H1 (cell line): ENCODE data around the gene PIEZO1. TPM values are rescaled to one million over a fixed set of nuclear protein-coding genes. Genes with fewer than 3 reads are reported as not detected.

Experiments
- CTCF ChIA-PET: fragments of 300-600 bp; sonication (Branson Sonifier 250); formaldehyde crosslinking; loops from one replicate; lab custom pipeline; 2021; ENCODE audit not compliant: partially characterized antibody; lab: Charles Lee
- POLR2A ChIA-PET: fragments of 300-600 bp; sonication (Branson Sonifier 250); formaldehyde crosslinking; loops from one replicate; lab custom pipeline; 2021; ENCODE audit warnings: inconsistent platforms; ENCODE audit not compliant: partially characterized antibody; lab: Charles Lee
- DNase-seq, 2 experiments: peaks; one replicate each; pipeline versions ENCODE4 v3.0.0 to v3.0.0-alpha.2; 2010 to 2022; ENCODE audit warnings: low spot score in 2 of 2, low read depth in 1 of 2, mixed read lengths in 1 of 2
- FAIRE-seq: peaks from 2 replicates; lab custom pipeline; 2011; peaks lifted over from hg19 to GRCh38; lab: Jason Lieb, UNC
- H2AFZ ChIP-seq: 2 replicates; pipeline ENCODE4 v1.8.1; 2012; ENCODE audit warnings: low read length, inconsistent platforms
- H2AK5ac ChIP-seq: 2 replicates; pipeline ENCODE4 v1.6.1; 2013; ENCODE audit warnings: low read depth, low read length
- H2BK120ac ChIP-seq: replicated peaks from 2 replicates; pipeline ENCODE3; 2013; ENCODE audit warnings: low read depth, low read length, inconsistent platforms
- H2BK12ac ChIP-seq: 2 replicates; pipeline ENCODE4 v1.6.1; 2013; ENCODE audit warnings: low read depth, low read length
- H2BK15ac ChIP-seq: 2 replicates; pipeline ENCODE4 v1.6.1; 2013; ENCODE audit warnings: low read length
- H2BK20ac ChIP-seq: 2 replicates; pipeline ENCODE4 v1.6.1; 2013; ENCODE audit warnings: low read length
- H2BK5ac ChIP-seq: 2 replicates; pipeline ENCODE4 v1.6.1; 2013; ENCODE audit warnings: low read depth, low read length
- H3K14ac ChIP-seq: 2 replicates; pipeline ENCODE4 v1.6.1; 2013; ENCODE audit warnings: inconsistent platforms; ENCODE audit not compliant: insufficient read length
- H3K18ac ChIP-seq: 2 replicates; pipeline ENCODE4 v1.6.1; 2013; ENCODE audit warnings: low read length; ENCODE audit errors: extremely low read depth
- H3K23ac ChIP-seq: 2 replicates; pipeline ENCODE4 v1.6.1; 2013; ENCODE audit warnings: inconsistent platforms; ENCODE audit not compliant: insufficient read length
- H3K23me2 ChIP-seq: 2 replicates; pipeline ENCODE4 v1.6.1; 2013; ENCODE audit warnings: low read depth, low read length
- H3K27ac ChIP-seq: 2 replicates; pipeline ENCODE4 v1.6.1; 2011; ENCODE audit warnings: low read depth, low read length, inconsistent platforms
- H3K27me3 ChIP-seq, 4 experiments: replicated peaks in 1 of 4; 1 replicate in 1 of 4; 2 replicates in 3 of 4; pipeline versions ENCODE4 v1.6.1 to v1.8.1; 2011 to 2013; ENCODE audit warnings: low read length in 3 of 4, mild to moderate bottlenecking in 3 of 4, inconsistent platforms in 2 of 4, mixed read lengths in 2 of 4, moderate library complexity in 1 of 4; ENCODE audit not compliant: control insufficient read depth in 3 of 4, insufficient read depth in 3 of 4; ENCODE audit errors: extremely low read depth in 1 of 4
- H3K36me3 ChIP-seq, 4 experiments: 2 replicates each; pipeline versions ENCODE4 v1.6.1 to v1.8.1; 2011 to 2013; ENCODE audit warnings: mild to moderate bottlenecking in 4 of 4, low read length in 3 of 4, moderate library complexity in 2 of 4, control low read depth in 1 of 4, inconsistent platforms in 1 of 4; ENCODE audit not compliant: insufficient read depth in 4 of 4, control insufficient read depth in 2 of 4
- H3K4ac ChIP-seq: replicated peaks from 2 replicates; pipeline ENCODE3; 2013; ENCODE audit warnings: low read length, low read depth, mixed read lengths, inconsistent platforms; ENCODE audit not compliant: insufficient read length
- H3K4me1 ChIP-seq, 4 experiments: replicated peaks in 1 of 4; 1 replicate in 1 of 4; 2 replicates in 3 of 4; pipeline versions ENCODE4 v1.6.1 to v1.8.1; 2011 to 2013; ENCODE audit warnings: low read length in 3 of 4, inconsistent platforms in 2 of 4, mixed read lengths in 1 of 4; ENCODE audit not compliant: insufficient read depth in 4 of 4, control insufficient read depth in 3 of 4
- H3K4me2 ChIP-seq, 2 experiments: 2 replicates each; pipeline versions ENCODE4 v1.6.1 to v1.8.1; 2011 to 2013; ENCODE audit warnings: low read depth in 2 of 2, low read length in 2 of 2, control low read depth in 1 of 2, inconsistent platforms in 1 of 2, mild to moderate bottlenecking in 1 of 2; ENCODE audit not compliant: insufficient read depth in 1 of 2
- H3K4me3 ChIP-seq, 4 experiments: fragments of 200-600, 300-600 bp in 1 of 4; sonication (generic), shearing (Covaris generic), sonication (Bioruptor Twin) in 1 of 4; 2 replicates each; pipeline versions ENCODE4 v1.5.1 to v1.8.1; 2011 to 2016; ENCODE audit warnings: low read length in 4 of 4, low read depth in 3 of 4, control low read depth in 2 of 4, inconsistent platforms in 2 of 4, mild to moderate bottlenecking in 2 of 4, mixed read lengths in 1 of 4, moderate library complexity in 1 of 4; ENCODE audit not compliant: insufficient read depth in 2 of 4; ENCODE audit errors: extremely low read depth in 1 of 4
- H3K56ac ChIP-seq: replicated peaks from 2 replicates; pipeline ENCODE3; 2013; ENCODE audit warnings: low read depth, mild to moderate bottlenecking, mixed read lengths, low read length, inconsistent platforms; ENCODE audit not compliant: insufficient read length
- H3K79me1 ChIP-seq: 2 replicates; pipeline ENCODE4 v1.6.1; 2013; ENCODE audit warnings: low read depth, low read length, control low read depth
- H3K79me2 ChIP-seq, 2 experiments: 2 replicates each; pipeline versions ENCODE4 v1.6.1 to v1.8.1; 2012 to 2013; ENCODE audit warnings: low read length in 2 of 2, mild to moderate bottlenecking in 2 of 2, inconsistent platforms in 1 of 2; ENCODE audit not compliant: insufficient read depth in 2 of 2, control insufficient read depth in 1 of 2
- H3K9ac ChIP-seq, 4 experiments: replicated peaks in 1 of 4; 1 replicate in 1 of 4; 2 replicates in 3 of 4; pipeline versions ENCODE4 v1.6.1 to v1.8.1; 2011 to 2013; ENCODE audit warnings: low read depth in 3 of 4, low read length in 3 of 4, control low read depth in 2 of 4, mild to moderate bottlenecking in 2 of 4, moderate library complexity in 2 of 4, inconsistent platforms in 1 of 4; ENCODE audit errors: extremely low read depth in 1 of 4
- H3K9me3 ChIP-seq, 2 experiments: 2 replicates each; pipeline versions ENCODE4 v1.6.1 to v1.8.1; 2012 to 2013; ENCODE audit warnings: mild to moderate bottlenecking in 2 of 2, moderate library complexity in 2 of 2, control low read depth in 1 of 2, inconsistent platforms in 1 of 2, low read depth in 1 of 2, low read length in 1 of 2, mixed read lengths in 1 of 2; ENCODE audit not compliant: insufficient read depth in 2 of 2
- H4K20me1 ChIP-seq, 2 experiments: replicated peaks in 1 of 2; 2 replicates each; pipeline versions ENCODE3 to v1.8.1; 2011 to 2013; ENCODE audit warnings: inconsistent platforms in 2 of 2, low read length in 2 of 2, mild to moderate bottlenecking in 1 of 2; ENCODE audit not compliant: insufficient read depth in 2 of 2, control insufficient read depth in 1 of 2
- H4K5ac ChIP-seq: 2 replicates; pipeline ENCODE4 v1.6.1; 2013; ENCODE audit warnings: low read length, low read depth, mixed read lengths, inconsistent platforms; ENCODE audit not compliant: insufficient read length
- H4K8ac ChIP-seq: 2 replicates; pipeline ENCODE4 v1.8.0; 2013; ENCODE audit warnings: mild to moderate bottlenecking, moderate library complexity, low read length, inconsistent platforms; ENCODE audit not compliant: insufficient read depth; ENCODE audit errors: extremely low read depth
- H4K91ac ChIP-seq: replicated peaks from 2 replicates; pipeline ENCODE3; 2013; ENCODE audit warnings: low read length, mixed read lengths, inconsistent platforms; ENCODE audit not compliant: insufficient read length
- ATF3 ChIP-seq: IDR thresholded peaks from 2 replicates; pipeline ENCODE4 v1.6.1; 2011; ENCODE audit warnings: low read depth, mild to moderate bottlenecking, low read length; ENCODE audit not compliant: insufficient read depth
- CBX5 ChIP-seq: fragments of 300-800, 300-1000 bp; sonication (generic); IDR thresholded peaks from 2 replicates; pipeline ENCODE4 v1.7.1; 2016; ENCODE audit warnings: antibody characterized with exemption, low read length, low read depth
- CHD2 ChIP-seq: IDR thresholded peaks from 2 replicates; pipeline ENCODE4 v1.6.1; 2012; ENCODE audit warnings: low read length, improper control_type of control experiment
- GABPA ChIP-seq: IDR thresholded peaks from 2 replicates; pipeline ENCODE4 v1.6.1; 2011; ENCODE audit warnings: mild to moderate bottlenecking, low read length, moderate library complexity, borderline replicate concordance; ENCODE audit not compliant: insufficient read depth
- HDAC2 ChIP-seq, 2 experiments: fragments of 300-600 bp in 1 of 2; sonication (generic) in 1 of 2; IDR thresholded peaks; 2 replicates each; pipeline ENCODE4 v1.6.1; 2011 to 2012; ENCODE audit warnings: low read depth in 2 of 2, low read length in 2 of 2, mild to moderate bottlenecking in 2 of 2, moderate library complexity in 2 of 2, borderline replicate concordance in 1 of 2, inconsistent platforms in 1 of 2
- MAX ChIP-seq: IDR thresholded peaks from 2 replicates; pipeline ENCODE4 v1.6.1; 2012; ENCODE audit warnings: inconsistent platforms
- PHF8 ChIP-seq: fragments of 200-600 bp; sonication (generic); conservative IDR thresholded peaks from 2 replicates; pipeline ENCODE4 v1.7.1; 2012; ENCODE audit warnings: low read depth, mild to moderate bottlenecking, inconsistent platforms, low read length, moderate library complexity
- RBBP5 ChIP-seq: IDR thresholded peaks from 2 replicates; pipeline ENCODE4 v1.7.1; 2012; ENCODE audit warnings: low read depth, mild to moderate bottlenecking, inconsistent platforms, low read length, moderate library complexity, borderline replicate concordance
- SIX5 ChIP-seq: IDR thresholded peaks from 2 replicates; pipeline ENCODE4 v1.6.1; 2011; ENCODE audit warnings: mild to moderate bottlenecking, low read depth, low read length
- TEAD4 ChIP-seq: IDR thresholded peaks from 2 replicates; pipeline ENCODE4 v1.6.1; 2012; ENCODE audit warnings: low read depth, low read length, inconsistent platforms, mixed read lengths
- WGBS, 2 experiments: shearing (Covaris generic) in 1 of 2; methylation state at CpG; one replicate each; pipeline versions ENCODE4 v1.1.6 to v1.1.7; 2013 to 2015; ENCODE audit warnings: low lambda C conversion rate in 2 of 2, mixed read lengths in 2 of 2, inconsistent platforms in 1 of 2, low coverage in 1 of 2, missing lambda C conversion rate in 1 of 2; ENCODE audit not compliant: insufficient replicate concordance in 2 of 2, insufficient coverage in 1 of 2, insufficient read length in 1 of 2; ENCODE audit errors: extremely low coverage in 1 of 2, missing lambda C conversion rate in 1 of 2; 5-methylcytosine and 5-hydroxymethylcytosine counted together
- polyA plus RNA-seq, 7 experiments: library from polyadenylated mRNA; depleted of rRNA in 3 of 7; stranded (reverse) in 5 of 7; unstranded in 2 of 7; fragments of >200 nt in 5 of 7; fragments of 200-250 nt in 2 of 7; gene quantifications; 1 replicate in 5 of 7; 2 replicates in 1 of 7; 4 replicates in 1 of 7; pipeline versions ENCODE4 v1.2.1 to v1.2.3, GENCODE V29; 2011 to 2013; ENCODE audit warnings: missing spikeins in 2 of 7, mixed read lengths in 2 of 7
- total RNA-seq: library from RNA; stranded (reverse); fragmentation: NEBNext Ultra II Directional; extraction: Animal tissue kit (Norgen Biotek cat#: 25700); gene quantifications from 2 replicates; pipeline ENCODE4 v1.2.1, GENCODE V29; 2021

The PIEZO1 gene
- total and polyA plus RNA-seq, 2 of the 8 experiments (the other 6 are each of a cell fraction or from before 2014, with no cell fraction given) = 42.3 to 67.5 TPM

- H2AFZ ChIP-seq = no peak overlapping the region
- H3K56ac ChIP-seq = no peak overlapping the region
- peak overlapping the region; percentile 55 for H3K18ac ChIP-seq
- DNase-seq (no peak), FAIRE-seq (no peak)
- no peak overlapping the region; the same call in 1 of the 2 replicates for H4K8ac ChIP-seq
- H4K5ac ChIP-seq = peak overlapping the region; percentile 3
- H3K23ac ChIP-seq = no peak overlapping the region
- H3K4me1 ChIP-seq = peaks cover 4 to 45% (median 36%) of the 10 kb centered on the region in 4 experiments
- H2BK5ac ChIP-seq = no peak overlapping the region; the same call in 1 of the 2 replicates
- CTCF ChIA-PET = interaction anchor here (0.7 to 25.0 kb wide), 12 partner anchors 8 to 441 kb away, joined by 4 to 251 read pairs (median 8); no protein-coding TSS in a partner anchor
- no peak overlapping the region for H2AK5ac ChIP-seq
- H3K4me2 ChIP-seq = peak overlapping the region; percentile 30 to 64; a peak in 3 of 4 replicates
- H3K27me3 ChIP-seq = no peaks in the 10 kb centered on the region
- no peak overlapping the region for H3K14ac ChIP-seq
- H4K20me1 ChIP-seq = peaks cover 2 to 11% of the 10 kb centered on the region in 2 experiments
- no peak overlapping the region for H2BK15ac ChIP-seq
- H3K79me1 ChIP-seq = peaks cover 8% of the 10 kb centered on the region
- 89% methylated on average over 19 of the region's 19 CpGs; no CpG with 5 or more reads in 1 of the 2 experiments for WGBS, 2 experiments
- 0 out of 8 replicates have a peak overlapping the region, but pooled peaks of 1 of the 4 experiments have one; percentile 3 for H3K4me3 ChIP-seq
- H3K36me3 ChIP-seq = no peaks in the 10 kb centered on the region
- peaks cover 0 to 4% of the 10 kb centered on the region in 2 experiments; a peak in 1 of 4 replicates for H3K79me2 ChIP-seq
- peak overlapping the region; percentile 8 for H4K91ac ChIP-seq
- H3K23me2 ChIP-seq = no peaks in the 10 kb centered on the region
- H2BK120ac ChIP-seq = no peak overlapping the region
- H3K27ac ChIP-seq = no peak overlapping the region
- H3K4ac ChIP-seq = no peak overlapping the region
- no peak overlapping the region for H3K9ac ChIP-seq
- H3K9me3 ChIP-seq = no peaks in the 10 kb centered on the region
- POLR2A ChIA-PET = interaction anchor here (0.8 to 4.1 kb wide), 9 partner anchors 9 to 46 kb away, joined by 3 to 22 read pairs (median 4); partner anchors contain the start of gene APRT
- H2BK12ac ChIP-seq = no peak overlapping the region; the same call in 1 of the 2 replicates
- no peak overlapping the region for H2BK20ac ChIP-seq
- TF ChIP-seq CHD2 (no peak), ATF3 (no peak), CBX5 (no peak), SIX5 (no peak), PHF8 (no peak), RBBP5 (no peak), TEAD4 (no peak), GABPA (no peak), MAX (no peak), HDAC2 (IDR thresholded peaks at IDR 0.05; ENCODE audit: borderline replicate concordance in 1 of 2, low read depth in 2 of 2, low read length in 2 of 2) (no peak)
Observed at GRCh38 chr16:88764080-88764479, 20.9 kb downstream of the PIEZO1 start.
